Left lung (tissue), 10 donors: ENCODE data around the gene WDR49. TPM values are rescaled to one million over a fixed set of nuclear protein-coding genes. Genes with fewer than 3 reads are reported as not detected.

Experiments used
- ATAC-seq: fragments of 200-7000 bp; cut with Tn5 transposase; one replicate; pipeline ENCODE4 v1.9.1; 2020; ENCODE audit warnings: moderate library complexity
- DNase-seq, 4 donors: peaks; one replicate each; pipeline ENCODE4 v3.0.0-alpha.2; 2013 to 2020
- H3K27ac ChIP-seq, 2 donors: fragments of 200-600 bp; sonication (generic) in 1 of 2; one replicate each; pipeline versions ENCODE4 v1.5.0 to v1.8.0; 2020 to 2021
- H3K27me3 ChIP-seq, 2 donors: fragments of 200-600 bp; sonication (generic) in 1 of 2; one replicate each; pipeline versions ENCODE4 v1.5.0 to v1.8.0; 2020 to 2021
- H3K36me3 ChIP-seq, 2 donors: fragments of 200-600 bp; sonication (generic) in 1 of 2; one replicate each; pipeline versions ENCODE4 v1.5.0 to v1.8.0; 2020 to 2021
- H3K4me1 ChIP-seq, 2 donors: fragments of 200-600 bp; one replicate each; pipeline ENCODE4 v1.8.0; 2021
- H3K4me3 ChIP-seq, 2 donors: fragments of 200-600 bp; sonication (generic) in 1 of 2; one replicate each; pipeline versions ENCODE4 v1.5.0 to v1.8.0; 2020 to 2021; ENCODE audit warnings: mild to moderate bottlenecking in 1 of 2
- H3K9me3 ChIP-seq, 2 donors: fragments of 200-600 bp; sonication (generic) in 1 of 2; one replicate each; pipeline versions ENCODE4 v1.5.0 to v1.8.0; 2020 to 2021
- intact Hi-C, 2 donors: fragments of 100-400 bp; cut with DNase I; formaldehyde crosslinking; loops; one replicate each; pipeline versions ENCODE4 v1.11.2 to v1.14.2; 2022
- polyA plus RNA-seq, 6 donors: library from polyadenylated mRNA; unstranded; fragments of 120-200 nt; gene quantifications; one replicate each; pipeline ENCODE4 v1.2.1, GENCODE V29; 2013; ENCODE audit not compliant: insufficient read length in 6 of 6
- total RNA-seq, 2 donors: library from RNA; stranded (reverse); fragmentation: NEBNext Ultra II Directional; extraction: Animal tissue kit (Norgen Biotek cat#: 25700); gene quantifications; one replicate each; pipeline ENCODE4 v1.2.1, GENCODE V29; 2021
- TF ChIP-seq, protein P1 (sequence below), 2 donors: fragments of 200-600 bp; sonication (generic) in 1 of 2; IDR thresholded peaks; one replicate each; pipeline versions ENCODE4 v1.5.0 to v1.8.0; 2021; ENCODE audit warnings: antibody characterized with exemption in 2 of 2
- donor health status: DM: no; HTN: yes; CAD: no.
- donor health status: DM: no; HTN: no; CAD: no.

Gene WDR49
- total and polyA plus RNA-seq, 8 donors, result 0.99 to 6.0 (median 2.5) TPM

DNA sequence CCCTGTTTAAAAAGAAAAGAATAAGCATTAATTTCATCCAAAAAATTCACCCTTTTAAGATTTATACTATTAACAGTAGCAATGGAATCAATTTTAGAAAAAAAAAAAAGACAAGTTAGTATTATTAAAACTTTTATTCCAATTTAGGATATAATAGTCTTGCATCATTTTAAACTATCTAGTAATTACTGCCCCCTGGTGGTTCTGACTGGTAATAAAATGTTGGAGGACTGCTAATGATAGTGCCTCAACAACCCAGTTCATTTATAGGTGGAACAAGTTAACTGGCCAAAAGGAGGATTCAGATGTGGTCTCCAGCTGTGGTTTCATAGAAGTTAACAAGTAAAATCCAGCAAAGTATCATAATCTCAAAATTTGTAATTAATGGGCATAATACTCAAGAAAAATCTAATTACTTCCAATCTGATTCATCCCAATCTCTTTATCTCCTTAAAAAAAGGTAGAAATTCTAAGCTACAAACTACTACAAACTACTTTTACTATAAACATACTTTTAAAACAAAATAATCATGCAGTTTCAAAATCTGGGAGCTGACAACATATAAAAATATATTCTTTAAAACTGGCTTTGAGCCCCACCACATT, 30.7 kb upstream of the WDR49 start:
- peak in 2 of 4 donors; percentile 38 to 63 for DNase-seq
- intact Hi-C loops, result no loop called here
- H3K27ac ChIP-seq, result no peak overlapping the region
- no peaks in the 10 kb centered on the region for H3K9me3 ChIP-seq
- ATAC-seq, result peak; percentile 86
- H3K4me1 ChIP-seq, result no peaks in the 10 kb centered on the region
- TF ChIP-seq, protein P1, sequence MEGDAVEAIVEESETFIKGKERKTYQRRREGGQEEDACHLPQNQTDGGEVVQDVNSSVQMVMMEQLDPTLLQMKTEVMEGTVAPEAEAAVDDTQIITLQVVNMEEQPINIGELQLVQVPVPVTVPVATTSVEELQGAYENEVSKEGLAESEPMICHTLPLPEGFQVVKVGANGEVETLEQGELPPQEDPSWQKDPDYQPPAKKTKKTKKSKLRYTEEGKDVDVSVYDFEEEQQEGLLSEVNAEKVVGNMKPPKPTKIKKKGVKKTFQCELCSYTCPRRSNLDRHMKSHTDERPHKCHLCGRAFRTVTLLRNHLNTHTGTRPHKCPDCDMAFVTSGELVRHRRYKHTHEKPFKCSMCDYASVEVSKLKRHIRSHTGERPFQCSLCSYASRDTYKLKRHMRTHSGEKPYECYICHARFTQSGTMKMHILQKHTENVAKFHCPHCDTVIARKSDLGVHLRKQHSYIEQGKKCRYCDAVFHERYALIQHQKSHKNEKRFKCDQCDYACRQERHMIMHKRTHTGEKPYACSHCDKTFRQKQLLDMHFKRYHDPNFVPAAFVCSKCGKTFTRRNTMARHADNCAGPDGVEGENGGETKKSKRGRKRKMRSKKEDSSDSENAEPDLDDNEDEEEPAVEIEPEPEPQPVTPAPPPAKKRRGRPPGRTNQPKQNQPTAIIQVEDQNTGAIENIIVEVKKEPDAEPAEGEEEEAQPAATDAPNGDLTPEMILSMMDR (IDR thresholded peaks at IDR 0.05), result peak; percentile 75 to 77
- H3K36me3 ChIP-seq, result peaks cover 0 to 51% of the 10 kb centered on the region in 2 donors
- no peaks in the 10 kb centered on the region for H3K27me3 ChIP-seq
- H3K4me3 ChIP-seq, result no peak overlapping the region

DNA sequence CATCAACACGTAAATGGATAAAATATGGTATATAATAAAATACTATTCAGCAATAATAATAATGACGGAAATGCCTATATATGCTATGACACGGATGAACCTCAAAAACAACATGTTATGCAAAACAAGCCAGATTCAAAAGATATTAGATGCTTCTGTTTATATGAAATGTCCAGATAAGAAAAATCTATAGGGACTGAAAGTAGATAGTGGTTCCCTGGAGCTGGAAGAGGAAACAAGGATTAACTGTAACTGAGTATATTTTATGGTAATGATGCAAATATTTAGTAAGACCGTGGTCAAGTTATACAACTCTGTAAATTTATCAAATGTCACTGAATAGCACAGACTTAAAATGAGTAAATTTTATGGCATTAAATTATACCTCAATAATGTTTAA, 25.8 kb upstream of the WDR49 start:
- H3K9me3 ChIP-seq, result peaks cover 0 to 25% of the 10 kb centered on the region in 2 donors
- H3K27ac ChIP-seq, result no peak overlapping the region
- no peaks in the 10 kb centered on the region for H3K27me3 ChIP-seq
- TF ChIP-seq, protein P1 (IDR thresholded peaks at IDR 0.05), result no peak
- H3K4me1 ChIP-seq, result no peaks in the 10 kb centered on the region
- intact Hi-C loops, result no loop called here
- DNase-seq (no peak), ATAC-seq (no peak)
- no peak overlapping the region for H3K4me3 ChIP-seq
- peaks cover 0 to 68% of the 10 kb centered on the region in 2 donors for H3K36me3 ChIP-seq

DNA sequence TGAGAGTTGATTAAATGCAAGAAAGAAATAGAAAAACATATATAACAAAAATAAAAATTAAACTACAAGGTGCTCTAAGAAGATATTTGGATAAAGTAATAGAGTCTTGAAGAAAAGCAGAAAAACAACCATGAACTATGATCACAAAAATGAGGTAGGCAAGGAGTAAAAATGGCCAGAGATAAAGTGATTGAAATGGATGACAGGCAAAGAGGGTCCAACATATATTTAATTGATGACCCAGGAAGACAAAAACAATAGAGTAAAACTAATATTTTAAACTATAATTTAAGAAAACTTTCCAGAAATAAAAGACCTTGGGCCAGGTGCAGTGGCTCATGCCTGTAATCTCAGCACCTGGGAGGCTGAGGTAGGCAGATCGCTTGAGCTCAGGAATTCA, 22.1 kb upstream of the WDR49 start:
- no peak for ATAC-seq
- no peak for DNase-seq
- intact Hi-C loops, result no loop called here
- no peak overlapping the region for H3K27ac ChIP-seq
- H3K4me1 ChIP-seq, result no peaks in the 10 kb centered on the region
- H3K4me3 ChIP-seq, result no peak overlapping the region
- H3K36me3 ChIP-seq, result peaks cover 0 to 58% of the 10 kb centered on the region in 2 donors
- H3K9me3 ChIP-seq, result peaks cover 0 to 25% of the 10 kb centered on the region in 2 donors
- TF ChIP-seq, protein P1 (IDR thresholded peaks at IDR 0.05), result no peak
- no peaks in the 10 kb centered on the region for H3K27me3 ChIP-seq

DNA sequence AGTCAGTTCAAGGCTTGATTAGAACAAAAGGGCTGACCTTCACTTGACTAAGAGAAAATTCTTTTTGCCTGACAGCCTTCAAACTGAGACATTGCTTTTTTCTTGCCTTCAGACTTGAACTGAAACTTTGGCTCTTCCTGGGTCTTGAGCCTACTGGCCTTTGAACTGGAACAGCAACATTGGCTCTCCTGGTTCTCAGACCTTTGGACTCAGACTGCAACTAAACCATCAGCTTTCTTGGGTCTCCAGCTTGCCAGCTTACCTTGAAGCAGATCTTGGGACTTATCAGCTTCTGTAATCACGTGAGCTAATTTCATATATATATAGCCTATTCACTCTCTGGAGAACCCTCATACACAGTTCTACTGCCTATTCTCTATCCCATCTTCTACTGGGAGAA, 19.5 kb upstream of the WDR49 start:
- no peak for ATAC-seq
- no peaks in the 10 kb centered on the region for H3K4me1 ChIP-seq
- no peaks in the 10 kb centered on the region for H3K27me3 ChIP-seq
- TF ChIP-seq, protein P1 (IDR thresholded peaks at IDR 0.05), result no peak
- no peak for DNase-seq
- H3K27ac ChIP-seq, result no peak overlapping the region
- peaks cover 0 to 25% of the 10 kb centered on the region in 2 donors for H3K9me3 ChIP-seq
- H3K4me3 ChIP-seq, result no peak overlapping the region
- peaks cover 0 to 47% of the 10 kb centered on the region in 2 donors for H3K36me3 ChIP-seq
- intact Hi-C loops, result no loop called here

DNA sequence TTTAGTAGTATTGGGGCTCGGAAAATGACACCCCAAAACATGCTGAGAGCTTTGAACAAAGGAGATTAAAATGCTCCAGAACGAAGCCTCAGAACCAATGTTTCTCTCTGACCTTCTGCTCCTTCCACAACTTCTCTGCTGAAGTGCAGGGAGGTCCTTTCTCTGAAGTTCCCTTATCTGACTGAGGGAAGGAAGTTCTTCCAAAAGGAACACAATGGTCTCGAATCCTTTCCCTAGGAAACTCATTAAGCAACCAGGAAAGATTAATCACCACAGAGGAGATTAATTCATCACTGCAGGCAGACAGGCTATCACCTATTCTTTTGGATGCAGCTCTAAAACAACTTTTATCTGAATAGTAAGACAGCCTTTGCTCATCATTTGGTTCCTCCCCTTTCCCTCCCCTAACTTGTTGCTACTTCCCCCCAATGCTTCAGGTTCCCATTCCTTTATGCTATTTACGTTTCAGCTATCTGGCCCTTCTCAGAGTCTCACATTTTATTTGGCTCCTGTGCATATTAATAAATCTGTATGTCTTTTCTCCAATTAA, 18.2 kb upstream of the WDR49 start:
- TF ChIP-seq, protein P1 (IDR thresholded peaks at IDR 0.05), result no peak
- no peak for ATAC-seq
- intact Hi-C loops, result no loop called here
- H3K27me3 ChIP-seq, result no peaks in the 10 kb centered on the region
- H3K4me1 ChIP-seq, result no peaks in the 10 kb centered on the region
- H3K27ac ChIP-seq, result no peak overlapping the region
- peaks cover 0 to 19% of the 10 kb centered on the region in 2 donors for H3K9me3 ChIP-seq
- DNase-seq, result no peak
- H3K36me3 ChIP-seq, result peaks cover 0 to 42% of the 10 kb centered on the region in 2 donors
- H3K4me3 ChIP-seq, result no peak overlapping the region
